ENCODE data around the gene CPEB3.
"Not testable (repeated sequence)": the region's sequence is repeated elsewhere in the genome, so short reads cannot be mapped to it uniquely, and the experiment has no call there.

CPEB3 gene

DNA sequence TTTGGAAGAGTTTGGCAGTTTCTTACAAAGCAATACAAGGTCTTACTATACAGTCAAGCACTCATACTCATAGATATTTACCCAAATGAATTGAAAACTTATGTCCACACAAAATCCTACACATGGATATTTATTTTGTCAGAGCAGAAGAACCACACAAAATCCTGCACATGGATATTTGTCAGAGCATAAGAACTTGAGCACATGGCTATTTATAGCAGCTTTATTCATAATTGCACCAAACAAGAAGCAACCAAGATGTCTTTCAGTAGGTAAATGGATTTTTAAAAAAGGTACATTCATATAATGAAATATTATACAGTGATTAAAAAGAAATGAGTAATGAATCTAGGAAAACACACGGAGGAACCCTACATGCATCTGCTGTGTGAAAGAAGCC, 251.9 kb downstream of the CPEB3 start:
- DNase-seq (ENCODE audit: low read depth in 2 of 2): no peak

DNA sequence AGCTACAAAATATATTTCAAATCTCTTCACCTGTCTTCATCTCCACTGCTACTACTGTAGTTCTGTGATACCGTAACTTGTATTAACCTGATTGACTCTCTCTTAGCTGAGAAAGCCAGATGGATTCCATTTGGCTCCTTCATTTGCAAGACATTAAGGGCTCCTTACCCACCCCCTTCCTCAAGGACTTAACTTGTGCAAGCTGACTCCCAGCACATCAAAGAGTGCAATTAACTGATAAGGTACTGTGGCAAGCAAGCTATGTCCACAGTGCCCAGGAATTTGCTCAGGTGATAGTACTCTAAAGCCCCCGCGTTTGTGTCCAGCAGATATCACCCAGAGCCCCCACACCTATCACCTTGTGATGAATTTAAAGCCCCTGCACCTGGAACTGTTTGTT, 257.8 kb downstream of the CPEB3 start:
- not testable (repeated sequence) for DNase-seq (ENCODE audit: low read depth in 2 of 2)

DNA sequence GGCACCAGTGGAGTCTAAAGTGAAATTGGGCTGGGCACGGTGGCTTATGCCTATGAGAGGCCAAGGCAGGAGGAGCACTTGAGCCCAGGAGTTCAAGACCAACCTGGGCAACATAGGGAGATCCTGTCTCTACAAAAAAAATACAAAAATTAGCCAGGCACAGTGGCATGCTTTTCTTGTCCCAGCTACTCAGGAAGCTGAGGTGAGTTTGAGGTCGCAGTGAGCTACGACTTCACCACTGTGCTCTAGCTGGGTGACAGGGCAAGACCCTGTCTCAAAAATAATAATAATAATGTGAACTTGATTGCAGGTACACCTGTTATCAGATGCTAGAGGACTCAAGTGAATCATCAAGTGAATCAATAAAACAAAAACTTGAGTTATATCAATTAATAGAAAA, 259.3 kb downstream of the CPEB3 start:
- no peak for DNase-seq (ENCODE audit: low read depth in 2 of 2)

- DNase-seq (ENCODE audit: low read depth in 2 of 2): no peak
Measured at GRCh38 chr10:92027141-92027540, 263.7 kb downstream of the CPEB3 start.

DNA sequence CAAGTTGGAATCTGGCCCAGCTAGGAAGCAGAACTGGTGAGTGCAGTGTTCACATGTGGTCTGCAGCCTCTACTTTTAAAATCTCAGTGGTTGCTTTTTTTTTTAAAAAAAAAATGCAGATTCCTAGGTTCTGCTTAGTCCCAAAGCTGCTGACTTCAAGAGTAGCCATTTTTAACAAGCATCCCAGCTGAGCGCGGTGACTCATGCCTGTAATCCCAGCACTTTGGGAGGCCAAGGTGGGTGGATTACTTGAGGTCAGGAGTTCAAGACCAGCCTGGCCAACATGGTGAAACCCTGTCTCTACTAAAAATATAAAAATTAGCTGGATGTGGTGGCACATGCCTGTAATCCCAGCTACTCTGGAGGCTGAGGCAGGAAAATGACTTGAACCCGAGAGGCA, 265.5 kb downstream of the CPEB3 start:
- not testable (repeated sequence) for DNase-seq (ENCODE audit: low read depth in 2 of 2)

DNA sequence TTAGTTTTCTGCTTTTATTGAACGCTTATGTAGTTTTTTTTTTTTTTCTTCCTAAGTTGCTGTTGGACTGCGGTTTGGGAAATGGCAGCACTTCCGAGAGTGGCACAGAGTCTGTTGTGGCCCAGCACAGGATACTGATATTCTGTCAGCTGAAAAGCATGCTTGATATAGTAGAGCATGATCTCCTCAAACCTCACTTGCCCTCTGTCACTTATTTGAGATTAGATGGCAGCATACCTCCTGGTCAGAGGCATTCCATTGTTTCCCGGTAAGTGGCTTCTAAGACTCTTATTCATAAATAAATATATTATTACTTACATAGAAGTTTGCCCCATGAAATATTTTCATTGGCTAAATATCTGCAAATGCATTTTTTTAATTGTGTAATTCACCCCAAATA, 266.2 kb downstream of the CPEB3 start:
- no peak for DNase-seq (ENCODE audit: low read depth in 2 of 2)

DNA sequence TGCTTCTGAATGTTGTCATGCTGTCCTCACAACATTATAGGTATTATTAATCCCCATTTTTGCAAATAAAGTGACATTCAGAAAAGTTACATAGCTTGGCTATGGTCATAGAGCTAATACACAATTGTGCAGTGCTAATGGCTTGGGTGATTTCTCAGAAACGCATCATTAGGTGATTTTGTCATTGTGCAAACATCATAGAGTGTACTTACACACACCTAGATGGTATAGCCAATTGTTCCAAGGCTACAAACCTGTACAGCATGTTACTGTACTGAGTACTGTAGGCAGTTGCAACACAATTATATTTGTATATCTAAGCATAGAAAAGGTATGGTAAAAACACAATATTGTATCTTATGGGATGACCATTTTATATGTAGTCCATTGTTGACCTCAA, 276.3 kb downstream of the CPEB3 start:
- no peak for DNase-seq (ENCODE audit: low read depth in 2 of 2)

DNA sequence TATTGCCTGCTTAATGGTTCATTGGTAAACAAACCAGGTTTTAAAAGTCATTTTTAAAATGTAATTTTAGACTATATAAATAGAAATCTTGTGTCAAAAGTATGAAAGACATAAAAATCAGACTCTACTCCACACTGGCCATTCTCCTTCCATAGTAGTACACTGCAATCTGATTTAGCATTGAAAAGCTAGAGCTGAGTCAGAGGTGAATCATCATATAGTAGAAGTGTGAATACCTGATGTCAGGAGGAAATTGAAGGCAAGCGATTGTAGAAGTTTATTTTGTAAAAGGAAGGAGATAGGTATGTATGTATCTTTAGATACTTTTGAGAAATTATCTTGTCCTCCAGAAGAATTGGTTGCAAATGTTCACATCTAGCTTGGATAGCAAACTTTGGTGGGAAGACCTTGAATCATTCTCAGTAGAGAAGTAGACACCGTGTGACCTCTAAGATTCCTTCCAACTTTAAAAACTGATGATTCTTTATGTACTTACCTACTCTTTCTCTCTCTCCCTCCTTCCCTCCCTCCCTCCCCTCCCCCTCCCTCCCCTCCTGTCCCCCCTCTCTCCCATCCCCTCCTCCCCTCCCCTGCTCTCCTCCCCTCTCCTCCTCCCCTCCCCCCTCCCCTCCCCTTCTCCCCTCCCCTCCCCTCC, 279.2 kb downstream of the CPEB3 start:
- no peak for DNase-seq (ENCODE audit: low read depth in 2 of 2)

DNA sequence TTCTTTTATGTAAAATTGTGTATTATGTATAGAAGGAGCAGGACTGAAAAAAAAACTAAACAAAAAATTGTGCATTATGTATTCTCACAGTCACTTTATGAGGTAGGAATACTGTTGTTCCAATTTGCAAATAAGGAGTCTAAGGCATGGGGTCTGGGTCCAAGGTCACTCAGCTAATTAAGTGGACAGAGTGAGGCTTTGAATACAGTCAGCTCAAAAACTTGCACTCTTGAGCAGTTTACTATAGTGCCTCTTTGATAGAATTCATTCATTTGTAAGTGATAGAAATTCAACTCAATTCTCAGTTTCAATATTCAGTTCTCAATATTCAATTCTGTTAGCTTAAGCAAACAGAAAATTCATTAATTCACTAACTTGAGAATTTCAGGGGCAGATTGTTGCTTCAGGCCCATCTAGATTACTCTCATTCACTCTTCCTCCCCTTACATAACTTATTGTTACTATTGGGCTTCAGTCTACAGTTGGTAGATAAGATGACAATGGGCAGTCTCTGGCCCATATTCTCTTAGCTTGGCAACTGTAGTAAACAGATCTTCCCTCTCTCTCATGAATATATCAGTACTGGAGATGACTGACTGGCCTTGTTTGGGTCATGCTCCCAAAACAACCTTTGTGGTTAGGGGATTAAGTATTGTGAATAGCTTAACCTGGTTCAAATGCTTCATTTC, 280.7 kb downstream of the CPEB3 start:
- DNase-seq (ENCODE audit: low read depth in 2 of 2): no peak

DNA sequence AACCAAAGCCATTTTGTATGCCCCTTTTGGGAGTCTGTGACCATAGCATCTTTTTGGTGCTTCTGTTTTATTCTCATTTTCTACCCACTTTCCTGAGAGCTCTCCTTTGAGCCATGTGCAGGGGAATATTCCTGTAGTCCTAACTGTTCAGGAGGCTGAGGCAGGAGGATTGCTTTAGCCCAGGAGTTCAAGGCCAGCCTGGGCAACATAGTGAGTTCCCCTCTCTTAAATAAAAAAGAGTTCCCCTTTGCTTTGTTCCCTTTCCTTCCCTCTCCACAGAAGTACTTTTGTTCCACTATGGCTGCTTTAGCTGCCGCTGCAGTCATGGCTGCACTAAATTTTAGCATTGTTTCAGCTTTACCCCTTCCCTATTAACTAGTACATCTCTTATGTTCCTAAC, 281.4 kb downstream of the CPEB3 start:
- DNase-seq (ENCODE audit: low read depth in 2 of 2): no peak

- DNase-seq (ENCODE audit: low read depth in 2 of 2): no peak
Measured at GRCh38 chr10:92005978-92006377, 284.9 kb downstream of the CPEB3 start.

DNA sequence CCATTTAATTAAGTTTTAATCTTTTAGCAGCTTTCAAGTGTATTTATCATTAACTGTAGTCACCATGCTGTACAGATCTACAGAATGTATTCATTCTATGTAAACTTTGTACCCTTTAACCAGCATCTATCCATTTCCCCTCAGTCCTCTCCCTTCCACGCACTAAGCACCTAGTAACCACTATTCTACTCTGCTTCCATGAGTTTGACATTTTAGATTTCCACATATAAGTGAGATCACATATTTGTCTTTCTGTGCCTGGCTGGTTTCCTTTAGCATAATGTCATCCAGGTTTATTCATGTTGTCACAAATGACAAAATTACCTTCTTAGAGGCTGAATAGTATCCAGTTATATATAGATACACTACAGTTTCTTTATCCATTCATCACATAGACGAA, 287.6 kb downstream of the CPEB3 start:
- DNase-seq (ENCODE audit: low read depth in 2 of 2): no peak

DNA sequence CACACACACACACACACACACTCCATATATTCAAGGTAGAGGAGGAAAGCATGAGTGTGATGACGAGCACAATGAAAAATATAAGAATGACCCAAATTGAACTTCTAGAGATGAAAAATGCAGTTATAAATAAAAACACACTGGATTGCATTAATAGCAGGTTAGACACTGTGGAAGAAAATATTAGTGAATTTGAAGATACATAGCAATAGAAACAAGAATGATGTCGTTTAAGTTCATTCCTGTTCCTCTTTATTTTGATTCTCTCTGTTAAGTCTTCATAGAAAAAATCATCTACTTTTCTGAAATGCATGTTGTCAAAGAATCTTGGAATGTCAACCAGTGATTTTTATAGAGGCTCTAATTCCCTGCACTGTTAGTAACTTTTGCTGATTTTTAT, 288.9 kb downstream of the CPEB3 start:
- no peak for DNase-seq (ENCODE audit: low read depth in 2 of 2)

GRCh38 chr10:92001581-92001980, 289.3 kb downstream of the CPEB3 start:
- no peak for DNase-seq (ENCODE audit: low read depth in 2 of 2)
